IgD-negative memory B cell (primary cell): Measurements from ENCODE around the gene IER2. TPM values are rescaled to one million over a fixed set of nuclear protein-coding genes. Genes with fewer than 3 reads are reported as not detected.

Experiments used
- H3K27ac Mint-ChIP-seq, 3 donors: one replicate each; pipeline ENCODE4 v1.8.0; 2020 to 2022; ENCODE audit warnings: mild to moderate bottlenecking in 3 of 3, mixed read lengths in 3 of 3, moderate library complexity in 1 of 3
- H3K27me3 Mint-ChIP-seq: one replicate; pipeline ENCODE4 v1.8.0; 2021; ENCODE audit warnings: mixed read lengths
- H3K36me3 Mint-ChIP-seq: one replicate; pipeline ENCODE4 v1.8.0; 2020; ENCODE audit warnings: mild to moderate bottlenecking, mixed read lengths
- H3K4me1 Mint-ChIP-seq, 3 donors: one replicate each; pipeline ENCODE4 v1.8.0; 2020 to 2022; ENCODE audit warnings: mixed read lengths in 3 of 3, mild to moderate bottlenecking in 1 of 3
- H3K4me3 Mint-ChIP-seq, 4 donors: one replicate each; pipeline ENCODE4 v1.8.0; 2020 to 2022; ENCODE audit warnings: mild to moderate bottlenecking in 4 of 4, mixed read lengths in 4 of 4, moderate library complexity in 3 of 4
- H3K9me3 Mint-ChIP-seq, 3 donors: one replicate each; pipeline ENCODE4 v1.8.0; 2020 to 2021; ENCODE audit warnings: mixed read lengths in 3 of 3, mild to moderate bottlenecking in 1 of 3
- polyA plus RNA-seq: library from polyadenylated mRNA; unstranded; fragments of 300-500 nt; fragmentation: Illumina TruSeq; gene quantifications from one replicate; pipeline ENCODE4 v1.2.3, GENCODE V29; 2021

The IER2 gene
- polyA plus RNA-seq, 1 donor from 2014 or later = 350 TPM

DNA sequence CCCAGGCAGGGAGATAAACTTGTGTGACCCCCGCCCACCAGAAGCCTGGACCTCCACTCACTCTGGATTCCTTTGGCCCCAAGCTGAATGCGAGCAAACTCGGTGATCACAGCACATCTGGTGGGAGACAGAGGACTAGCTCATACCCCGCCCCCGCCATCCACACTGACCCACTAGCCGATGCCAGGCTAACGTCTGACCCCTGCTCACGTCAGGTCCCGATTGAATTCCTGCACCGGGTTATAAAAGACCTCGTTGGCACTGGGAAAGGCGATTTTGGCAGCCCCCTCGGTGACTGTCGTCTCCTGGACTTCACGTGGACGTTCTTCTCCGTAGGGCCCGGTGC, 34.3 kb upstream of the IER2 start:
- Mint-ChIP-seq H3K9me3 (no peaks in the 10 kb centered on the region), H3K27me3 (no peaks in the 10 kb centered on the region), H3K4me3 (peak overlapping the region; percentile 93 to 99 (median 98)), H3K4me1 (peaks cover 18 to 26% (median 19%) of the 10 kb centered on the region in 3 donors), H3K27ac (peak overlapping the region; percentile 92 to 98 (median 92)), H3K36me3 (no peaks in the 10 kb centered on the region)

DNA sequence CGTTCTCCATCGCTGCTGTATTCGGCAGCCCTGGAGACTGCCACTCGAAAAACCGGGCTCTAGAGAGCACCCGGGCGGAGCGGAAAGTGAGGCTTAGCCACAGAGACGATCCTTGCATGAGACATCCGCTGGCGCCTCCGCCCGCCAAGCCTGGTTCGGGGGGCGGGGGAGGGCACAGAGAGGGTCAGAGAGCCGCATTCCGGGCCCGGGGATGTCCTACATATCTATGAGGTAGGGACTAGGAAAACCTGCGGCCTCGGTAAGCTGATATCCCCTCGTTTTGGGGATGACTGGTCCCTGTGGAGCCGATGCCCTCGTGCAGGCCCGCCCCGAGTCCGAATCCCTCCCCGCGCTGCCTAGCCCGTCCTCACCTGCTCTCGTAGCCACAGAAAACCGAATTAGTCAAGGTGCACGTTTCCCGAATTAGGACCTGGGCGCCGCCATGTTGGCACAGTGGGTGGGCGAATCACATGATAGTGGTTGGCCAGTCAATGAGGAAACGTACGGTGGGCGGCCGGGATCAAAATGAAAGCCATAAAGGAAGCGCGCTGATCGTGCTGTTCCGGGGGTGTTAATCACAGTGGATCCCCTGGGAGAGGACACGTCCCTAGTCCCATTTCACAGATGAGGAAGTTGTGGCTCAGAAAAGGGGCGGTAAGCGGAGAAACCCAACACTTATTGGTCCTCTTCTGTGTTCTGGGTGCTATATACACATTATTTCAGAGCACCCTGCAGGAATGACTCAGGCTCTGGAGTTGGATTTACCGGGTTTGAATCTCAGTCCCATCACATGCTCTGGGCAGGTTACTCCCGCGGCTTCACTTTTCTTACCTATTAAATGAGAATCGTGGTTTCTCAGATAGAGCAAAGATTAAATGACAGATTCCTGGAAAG, 33.7 kb upstream of the IER2 start, which contains the start of gene TRMT1:
Gene TRMT1, minus strand, starts transcription at position 459 of the 894 bp plus-strand sequence. Its CDS starts 341 bp downstream, at position 118.
- H3K9me3 Mint-ChIP-seq = no peaks in the 10 kb centered on the region
- H3K36me3 Mint-ChIP-seq = no peaks in the 10 kb centered on the region
- peaks cover 21 to 29% (median 25%) of the 10 kb centered on the region in 3 donors for H3K4me1 Mint-ChIP-seq
- peak within 1 kb of the TSS; percentile 93 to 99 (median 98) for H3K4me3 Mint-ChIP-seq
- H3K27ac Mint-ChIP-seq = peak within 1 kb of the TSS; percentile 92 to 98 (median 92)
- H3K27me3 Mint-ChIP-seq = no peaks in the 10 kb centered on the region

DNA sequence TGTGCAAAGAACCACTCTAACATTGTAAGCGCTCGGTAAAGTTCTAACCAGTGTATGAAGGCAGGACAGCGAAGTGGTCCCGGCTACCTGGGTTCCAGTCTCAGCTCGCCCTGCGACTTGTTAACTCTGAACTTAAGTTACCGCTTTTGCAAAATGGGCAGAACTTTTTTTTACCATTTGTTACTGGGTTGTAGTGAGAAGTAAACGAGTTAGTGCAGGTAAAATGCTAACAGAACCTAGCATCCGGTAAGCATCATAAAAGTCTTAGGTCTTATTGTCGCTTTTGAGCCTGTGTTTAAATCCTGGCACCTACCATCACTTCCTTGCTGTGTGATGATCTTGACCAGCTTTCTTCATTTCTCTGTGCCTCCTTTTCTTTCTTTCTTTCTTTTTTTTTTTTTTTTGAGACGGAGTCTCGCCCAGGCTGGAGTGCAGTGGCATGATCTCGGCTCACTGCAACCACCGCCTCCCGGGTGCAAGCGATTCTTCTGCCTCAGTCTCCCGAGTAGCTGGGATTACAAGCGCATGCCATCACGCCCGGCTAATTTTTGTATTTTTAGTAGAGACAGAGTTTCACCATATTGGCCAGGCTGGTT, 32.9 kb upstream of the IER2 start:
- Mint-ChIP-seq H3K36me3 (no peaks in the 10 kb centered on the region), H3K4me3 (peak overlapping the region; percentile 93 to 99 (median 98)), H3K9me3 (no peaks in the 10 kb centered on the region), H3K27me3 (no peaks in the 10 kb centered on the region), H3K4me1 (peaks cover 27 to 36% (median 32%) of the 10 kb centered on the region in 3 donors), H3K27ac (peak overlapping the region; percentile 92 to 98 (median 92))

DNA sequence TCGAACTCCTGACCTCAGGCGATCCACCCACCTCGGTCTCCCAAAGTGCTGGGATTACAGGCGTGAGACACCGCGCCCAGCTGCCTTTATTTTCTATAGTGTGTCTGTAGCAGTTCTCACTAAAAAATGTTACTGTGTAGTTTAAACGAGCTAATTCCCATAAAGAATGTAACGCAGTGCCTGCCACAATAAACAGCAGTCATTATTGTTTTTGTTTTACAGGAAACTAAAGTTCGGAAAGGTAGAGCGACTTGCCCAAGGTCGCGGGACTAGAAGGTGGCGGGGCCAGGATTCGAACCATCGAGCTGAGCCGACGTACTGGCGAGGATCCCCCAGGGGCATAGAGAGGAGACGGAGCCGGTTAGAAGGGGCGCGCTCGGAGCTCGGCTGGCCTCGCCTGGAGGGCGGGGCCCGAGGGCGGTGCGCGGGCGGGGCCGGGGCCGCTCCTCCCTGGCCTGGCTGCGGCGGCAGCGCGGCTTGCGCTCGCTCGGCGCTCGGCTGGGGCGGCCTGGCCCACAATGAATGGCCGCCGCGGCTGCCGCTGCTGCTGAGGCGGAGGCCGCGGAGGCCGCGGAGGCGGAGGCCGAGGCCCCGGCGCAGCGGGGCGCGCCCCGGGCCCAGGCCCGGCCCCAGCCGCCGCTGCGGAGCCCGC, 32.3 kb upstream of the IER2 start, which contains the start of gene NACC1:
Gene NACC1, plus strand, starts transcription at position 493 of the 652 bp plus-strand sequence. CDS start 16,944 bp downstream, outside the sequence.
- Mint-ChIP-seq H3K36me3 (no peaks in the 10 kb centered on the region), H3K4me3 (peak within 1 kb of the TSS; percentile 93 to 99 (median 98)), H3K9me3 (no peaks in the 10 kb centered on the region), H3K27ac (peak within 1 kb of the TSS; percentile 92 to 98 (median 92)), H3K4me1 (peaks cover 32 to 36% (median 35%) of the 10 kb centered on the region in 3 donors), H3K27me3 (no peaks in the 10 kb centered on the region)

DNA sequence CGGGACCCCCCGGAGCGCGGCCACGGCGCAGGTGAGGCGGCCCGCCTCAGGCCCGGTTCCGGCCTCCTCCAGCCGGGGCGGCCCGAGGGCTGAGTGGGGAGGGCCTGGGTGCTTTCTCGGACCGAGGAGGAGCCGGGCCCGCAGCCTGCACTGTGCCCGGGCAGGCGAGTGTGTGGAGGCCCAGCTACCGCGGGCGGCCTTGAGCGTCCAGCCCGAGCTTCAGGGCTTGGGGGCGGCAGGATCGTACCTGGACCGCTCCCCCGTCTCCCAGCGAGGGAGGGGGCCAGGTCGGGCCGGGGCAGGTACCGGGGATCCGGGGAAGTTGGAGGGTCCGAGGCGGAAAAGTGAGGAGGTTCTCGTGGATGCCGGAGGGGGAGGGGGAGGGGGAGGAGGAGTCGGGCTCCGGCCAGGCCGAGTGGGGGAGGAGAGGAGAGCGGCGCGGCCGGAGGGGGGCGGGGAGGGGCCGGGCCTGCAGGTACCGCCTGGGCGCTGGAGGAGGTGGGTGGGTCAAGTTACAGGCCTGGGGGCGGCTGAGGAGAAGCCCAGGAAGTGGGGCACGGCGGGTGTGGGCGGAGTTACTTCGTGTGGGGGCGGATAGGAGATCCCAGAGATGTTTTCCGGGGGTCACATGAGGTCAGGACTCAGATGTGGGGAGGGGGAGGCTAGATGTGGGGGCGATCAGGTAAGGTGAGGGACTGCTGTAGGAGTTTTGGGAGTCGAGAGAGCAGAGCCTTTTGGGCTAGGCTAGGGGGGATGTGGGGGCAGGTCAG, 31.6 kb upstream of the IER2 start:
- Mint-ChIP-seq H3K36me3 (no peaks in the 10 kb centered on the region), H3K4me1 (peaks cover 33 to 40% (median 36%) of the 10 kb centered on the region in 3 donors)

DNA sequence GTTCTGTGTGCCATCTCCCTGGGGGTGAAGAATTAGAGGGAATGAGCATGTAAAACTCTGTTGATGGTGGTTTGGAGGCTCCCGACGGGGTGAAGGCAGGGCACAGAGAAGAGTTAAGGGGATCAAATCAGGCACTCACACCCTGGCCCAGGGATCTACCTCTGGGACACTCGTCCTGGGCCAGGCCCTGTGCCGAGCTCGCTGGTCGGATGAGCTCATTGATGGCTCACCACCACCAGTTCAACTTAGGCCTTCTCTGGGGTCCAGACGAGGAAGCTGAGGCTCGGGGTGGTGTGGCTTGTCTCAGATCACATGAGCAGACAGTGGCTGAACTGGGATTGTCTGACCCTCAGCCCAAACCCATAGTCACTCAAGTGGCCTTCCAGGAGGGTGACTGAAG, 30.6 kb upstream of the IER2 start:
- Mint-ChIP-seq H3K4me3 (peak overlapping the region; percentile 70 to 90 (median 80)), H3K9me3 (no peaks in the 10 kb centered on the region), H3K36me3 (no peaks in the 10 kb centered on the region), H3K27ac (peak overlapping the region in 1 of 3 donors; percentile 32), H3K27me3 (no peaks in the 10 kb centered on the region), H3K4me1 (peaks cover 36 to 42% (median 37%) of the 10 kb centered on the region in 3 donors)

More for the DNA sequence above, 31.6 kb upstream of the IER2 start:
- Mint-ChIP-seq H3K9me3 (no peaks in the 10 kb centered on the region), H3K4me3 (peak overlapping the region; percentile 70 to 90 (median 80)), H3K27ac (peak overlapping the region; percentile 32 to 76 (median 39)), H3K27me3 (no peaks in the 10 kb centered on the region)

DNA sequence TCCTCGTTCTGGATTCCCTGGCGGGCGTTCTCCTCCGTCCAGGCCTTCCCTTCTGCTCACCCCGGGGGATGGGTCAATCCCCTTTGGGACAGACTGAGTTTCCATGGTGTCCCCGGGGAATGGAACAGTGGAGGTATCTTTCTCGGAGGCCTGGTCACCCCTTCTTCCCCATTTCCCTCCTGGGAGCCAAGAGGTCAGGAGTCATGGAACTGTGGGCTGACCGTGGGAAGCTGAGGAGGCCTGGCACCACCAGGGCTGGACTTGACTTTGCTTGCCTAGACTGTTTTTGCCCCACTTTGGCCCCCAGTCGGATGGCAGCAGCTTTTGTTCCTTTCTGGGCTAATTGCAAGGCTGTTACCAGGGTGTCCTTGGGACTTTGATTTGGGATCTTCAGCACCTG, 30.2 kb upstream of the IER2 start:
- Mint-ChIP-seq H3K4me3 (peak overlapping the region in 3 of 4 donors; percentile 58 to 88 (median 73)), H3K36me3 (no peaks in the 10 kb centered on the region), H3K4me1 (peaks cover 36 to 42% (median 37%) of the 10 kb centered on the region in 3 donors), H3K27me3 (no peaks in the 10 kb centered on the region), H3K27ac (peak overlapping the region in 1 of 3 donors; percentile 32), H3K9me3 (no peaks in the 10 kb centered on the region)

DNA sequence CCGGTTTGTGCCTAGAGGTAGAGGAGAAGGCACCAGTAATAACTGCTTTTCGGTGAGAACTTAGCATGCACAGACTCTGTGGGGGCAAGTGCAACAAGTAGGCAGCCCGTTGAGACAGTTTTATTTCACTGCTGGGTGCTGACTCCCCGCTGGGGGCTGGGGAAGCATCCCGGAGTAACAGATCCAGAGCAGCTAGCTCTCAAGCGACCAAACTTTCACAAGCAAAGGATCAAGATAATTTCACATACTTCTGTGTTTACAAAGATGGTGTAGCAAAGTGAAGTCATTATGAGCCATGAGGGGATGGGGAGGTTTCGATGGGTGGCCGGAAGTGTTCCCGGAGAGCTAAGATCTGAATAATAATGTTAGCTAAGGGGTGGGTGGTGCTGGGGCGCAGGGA, 29.4 kb upstream of the IER2 start:
- H3K36me3 Mint-ChIP-seq = no peaks in the 10 kb centered on the region
- H3K27ac Mint-ChIP-seq = peak overlapping the region in 1 of 3 donors; percentile 15
- no peaks in the 10 kb centered on the region for H3K9me3 Mint-ChIP-seq
- H3K4me3 Mint-ChIP-seq = peak overlapping the region in 3 of 4 donors; percentile 58 to 84 (median 83)
- peaks cover 32 to 42% (median 37%) of the 10 kb centered on the region in 3 donors for H3K4me1 Mint-ChIP-seq
- no peaks in the 10 kb centered on the region for H3K27me3 Mint-ChIP-seq

DNA sequence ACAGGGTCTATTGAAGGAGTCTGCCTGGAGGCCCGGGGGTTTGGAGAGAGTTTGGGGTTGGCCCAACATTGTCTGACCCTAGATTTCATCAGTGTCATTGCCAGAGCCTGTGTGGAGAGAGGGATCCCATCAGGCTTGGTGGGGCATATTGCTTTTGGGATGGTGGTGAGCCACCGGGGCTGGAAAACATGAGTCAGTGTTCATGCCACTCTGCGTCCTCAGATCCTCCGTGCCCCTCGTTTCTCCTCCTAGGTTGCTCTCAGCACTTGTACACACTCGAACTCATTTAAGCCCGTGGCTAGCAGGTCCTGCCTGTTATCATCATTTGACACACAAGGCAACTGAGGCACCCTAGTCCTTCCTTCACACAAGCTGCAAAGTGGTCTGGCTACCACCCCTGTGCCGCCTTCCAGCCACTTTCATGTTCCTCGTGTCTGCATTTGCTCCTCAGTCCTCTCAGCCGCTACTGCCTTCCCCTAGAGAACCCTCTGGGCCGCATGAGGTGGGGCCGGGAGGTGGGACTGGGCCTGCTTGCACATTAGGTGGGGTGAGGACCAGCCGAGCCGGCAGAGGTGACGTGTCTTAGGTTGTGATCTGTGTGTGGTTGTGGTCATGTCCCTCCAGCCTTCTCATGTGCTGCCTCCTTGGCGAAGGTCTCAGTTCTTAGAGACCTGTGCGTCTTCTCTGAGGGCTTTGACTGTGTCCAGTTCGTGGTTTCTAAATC, 28.5 kb upstream of the IER2 start:
- Mint-ChIP-seq H3K27me3 (no peaks in the 10 kb centered on the region), H3K4me3 (peak overlapping the region in 3 of 4 donors; percentile 58 to 78 (median 75)), H3K9me3 (no peaks in the 10 kb centered on the region), H3K4me1 (peaks cover 30 to 37% (median 33%) of the 10 kb centered on the region in 3 donors), H3K36me3 (no peaks in the 10 kb centered on the region), H3K27ac (peak overlapping the region in 2 of 3 donors; percentile 15 to 44)

DNA sequence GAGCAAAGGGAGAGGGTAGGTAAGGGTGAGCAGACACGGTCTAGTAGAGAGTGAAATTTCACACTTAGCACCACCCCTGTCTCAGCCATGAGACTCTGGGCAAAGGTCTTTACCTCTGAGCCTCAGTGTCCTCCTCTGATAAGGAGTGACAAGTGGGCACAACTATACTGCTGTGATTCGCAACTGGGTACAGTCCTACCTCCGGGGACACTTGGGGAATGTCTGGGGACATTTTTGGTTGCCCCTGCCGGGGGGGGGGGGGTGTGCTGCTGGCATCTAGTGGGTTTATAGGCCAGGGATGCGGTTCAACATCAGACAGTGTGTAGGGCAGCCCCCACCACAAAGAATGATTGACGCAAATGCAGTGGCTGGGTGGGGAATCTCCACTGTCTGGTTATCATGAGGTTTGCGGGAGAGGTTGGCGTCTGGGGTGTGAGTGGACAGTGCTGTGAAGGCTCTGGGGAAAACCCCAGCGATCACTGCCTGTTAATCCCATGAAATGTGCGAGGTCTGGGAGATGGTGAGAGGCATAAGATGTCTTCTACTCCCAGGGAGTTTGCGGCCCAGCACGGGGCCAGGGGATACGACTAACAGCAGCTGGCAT, 27.8 kb upstream of the IER2 start:
- peaks cover 28 to 35% (median 29%) of the 10 kb centered on the region in 3 donors for H3K4me1 Mint-ChIP-seq
- H3K4me3 Mint-ChIP-seq = peak overlapping the region in 3 of 4 donors; percentile 58 to 78 (median 75)
- H3K27me3 Mint-ChIP-seq = no peaks in the 10 kb centered on the region
- no peaks in the 10 kb centered on the region for H3K36me3 Mint-ChIP-seq
- no peaks in the 10 kb centered on the region for H3K9me3 Mint-ChIP-seq
- peak overlapping the region in 2 of 3 donors; percentile 15 to 44 for H3K27ac Mint-ChIP-seq

DNA sequence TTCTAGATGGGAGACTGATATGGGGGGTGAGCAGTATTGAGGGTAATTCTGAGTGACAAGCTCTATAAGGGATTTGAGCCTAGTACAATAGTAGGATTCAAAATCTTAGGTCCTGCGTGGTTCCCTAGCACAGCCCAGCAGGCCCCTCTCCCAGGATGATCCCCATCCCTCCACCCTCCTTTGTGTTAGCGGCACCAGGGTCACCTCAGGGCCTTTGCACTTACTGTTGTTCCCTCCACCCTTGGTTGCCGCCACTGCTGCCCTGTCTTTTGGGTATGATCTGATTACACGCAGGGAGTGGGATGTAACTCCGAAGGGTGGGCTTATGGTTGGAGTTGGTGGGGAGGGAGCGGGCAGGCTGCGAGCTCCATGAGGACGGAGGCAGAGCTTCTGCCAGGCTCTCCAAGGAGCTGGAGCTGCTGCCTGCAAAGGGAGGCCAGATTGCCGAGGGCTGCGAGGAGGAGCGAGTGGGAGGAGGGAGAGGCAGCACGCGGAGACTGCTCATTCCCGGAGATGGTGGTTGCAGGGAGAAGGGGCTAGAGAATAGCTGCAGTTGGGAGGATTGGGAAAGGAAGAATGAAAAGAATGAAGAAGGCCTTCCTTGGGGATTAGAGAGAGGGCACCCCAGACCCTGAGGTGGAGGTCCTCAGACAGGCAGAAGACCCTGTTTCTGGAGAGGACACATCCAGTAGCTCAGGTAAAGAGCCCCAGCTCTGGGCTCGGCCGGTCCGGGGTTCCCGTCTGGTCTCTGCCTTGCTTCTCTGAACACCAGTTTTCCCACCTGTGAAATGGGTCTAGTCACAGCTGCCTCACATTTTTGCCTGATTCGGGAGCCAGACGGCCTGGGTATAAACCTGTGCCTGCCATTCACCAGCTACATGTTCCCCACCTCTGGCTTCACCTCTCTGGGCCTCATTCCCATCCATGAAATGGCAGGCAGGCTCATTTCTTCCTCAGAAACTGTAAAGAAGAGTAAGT, 26.9 kb upstream of the IER2 start:
- no peaks in the 10 kb centered on the region for H3K27me3 Mint-ChIP-seq
- H3K4me3 Mint-ChIP-seq = peak overlapping the region in 2 of 4 donors; percentile 45 to 58
- peak overlapping the region; percentile 15 to 86 (median 39) for H3K27ac Mint-ChIP-seq
- H3K9me3 Mint-ChIP-seq = no peaks in the 10 kb centered on the region
- peaks cover 24 to 35% (median 29%) of the 10 kb centered on the region in 3 donors for H3K4me1 Mint-ChIP-seq
- H3K36me3 Mint-ChIP-seq = no peaks in the 10 kb centered on the region

DNA sequence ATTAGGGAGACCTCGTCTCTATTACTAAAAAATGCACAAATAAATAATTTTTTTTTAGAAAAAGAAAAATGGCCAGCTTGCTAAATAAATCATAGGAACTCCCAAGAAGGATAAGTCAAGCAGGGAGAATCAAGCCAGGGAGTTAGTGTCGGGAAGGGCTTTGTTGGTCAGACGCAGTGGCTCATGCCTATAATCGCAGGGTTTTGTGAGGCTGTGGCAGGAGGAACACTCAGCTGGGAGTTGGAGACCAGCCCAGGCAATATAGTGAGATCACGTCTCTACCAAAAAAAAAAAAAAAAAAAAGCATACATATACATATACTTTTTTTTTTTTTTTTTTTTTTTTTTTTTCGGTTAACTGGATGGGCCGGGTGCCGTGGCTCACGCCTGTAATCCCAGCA, 23.2 kb upstream of the IER2 start:
- H3K9me3 Mint-ChIP-seq = no peaks in the 10 kb centered on the region
- no peaks in the 10 kb centered on the region for H3K36me3 Mint-ChIP-seq
- no peak overlapping the region for H3K27ac Mint-ChIP-seq
- peaks cover 12 to 24% (median 16%) of the 10 kb centered on the region in 3 donors for H3K4me1 Mint-ChIP-seq
- H3K27me3 Mint-ChIP-seq = no peaks in the 10 kb centered on the region
- H3K4me3 Mint-ChIP-seq = no peak overlapping the region
